ENCODE results near the gene ZNF219.

ZNF219 gene

GRCh38 chr14:21102521-21103410 lies 4.3 kb upstream of the ZNF219 start:
- DNase-seq (ENCODE audit: low read depth), result no peak

GRCh38 chr14:21101802-21102413 lies 3.5 kb upstream of the ZNF219 start:
- DNase-seq (ENCODE audit: low read depth), result no peak

GRCh38 chr14:21100931-21101330 lies 2.5 kb upstream of the ZNF219 start, which contains the start of gene TMEM253:
TMEM253 (plus strand) TSS chr14:21101066; CDS start chr14:21101344, 278 bp downstream.
- no peak for DNase-seq (ENCODE audit: low read depth)

GRCh38 chr14:21099596-21099985 lies 1.1 kb upstream of the ZNF219 start:
- no peak for DNase-seq (ENCODE audit: low read depth)

- DNase-seq (ENCODE audit: low read depth), result no peak
These were observed 589 bp upstream of the ZNF219 start for GRCh38 chr14:21098892-21099595.

- DNase-seq (ENCODE audit: low read depth), result no peak
These were observed 799 bp downstream of the ZNF219 start for GRCh38 chr14:21097636-21098075.

- DNase-seq (ENCODE audit: low read depth), result no peak
These were observed 1.3 kb downstream of the ZNF219 start for GRCh38 chr14:21096978-21097635.

- no peak for DNase-seq (ENCODE audit: low read depth)
These were observed 2.0 kb downstream of the ZNF219 start for GRCh38 chr14:21096438-21096837.

- no peak for DNase-seq (ENCODE audit: low read depth)
These were observed 2.8 kb downstream of the ZNF219 start for GRCh38 chr14:21095430-21096205.

GRCh38 chr14:21093769-21094681 lies 4.4 kb downstream of the ZNF219 start:
- no peak for DNase-seq (ENCODE audit: low read depth)

GRCh38 chr14:21093018-21093417 lies 5.4 kb downstream of the ZNF219 start:
- no peak for DNase-seq (ENCODE audit: low read depth)

GRCh38 chr14:21092273-21093011 lies 6.0 kb downstream of the ZNF219 start:
- peak; percentile 92 for DNase-seq (ENCODE audit: low read depth)

- DNase-seq (ENCODE audit: low read depth), result no peak
These were observed 6.6 kb downstream of the ZNF219 start for GRCh38 chr14:21091821-21092272.

GRCh38 chr14:21090940-21091663 lies 7.4 kb downstream of the ZNF219 start:
- DNase-seq (ENCODE audit: low read depth), result no peak

GRCh38 chr14:21090194-21090939 lies 8.1 kb downstream of the ZNF219 start:
- no peak for DNase-seq (ENCODE audit: low read depth)

- DNase-seq (ENCODE audit: low read depth), result no peak
These were observed 8.6 kb downstream of the ZNF219 start for GRCh38 chr14:21089877-21090193.

GRCh38 chr14:21089271-21089670 lies 9.2 kb downstream of the ZNF219 start:
- no peak for DNase-seq (ENCODE audit: low read depth)

- DNase-seq (ENCODE audit: low read depth), result no peak
These were observed 9.8 kb downstream of the ZNF219 start for GRCh38 chr14:21088687-21089086.

Measured in activated T-cell treated with anti-CD3 and anti-CD28 coated beads for 1 hour (primary cell).